Neural crest cell (in vitro differentiated cells): ENCODE data around the gene TAF4. TPM values are rescaled to one million over a fixed set of nuclear protein-coding genes. Genes with fewer than 3 reads are reported as not detected.

ENCODE experiments used
- DNase-seq: peaks from one replicate; pipeline ENCODE4 v3.0.0; 2021; ENCODE audit warnings: low read depth, mixed read lengths, low spot score
- H3K27ac Mint-ChIP-seq: one replicate; pipeline ENCODE4 v1.8.0; 2021; ENCODE audit warnings: mild to moderate bottlenecking, mixed read lengths; ENCODE audit not compliant: unreplicated experiment
- H3K27me3 Mint-ChIP-seq: 2 replicates; pipeline ENCODE4 v1.8.0; 2021; ENCODE audit warnings: low read depth, mild to moderate bottlenecking, mixed read lengths
- H3K36me3 Mint-ChIP-seq: 2 replicates; pipeline ENCODE4 v1.8.0; 2021; ENCODE audit warnings: low read depth, mild to moderate bottlenecking, mixed read lengths
- H3K4me1 Mint-ChIP-seq: 2 replicates; pipeline ENCODE4 v1.8.0; 2021; ENCODE audit warnings: mixed read lengths
- H3K4me3 Mint-ChIP-seq: one replicate; pipeline ENCODE4 v1.8.0; 2021; ENCODE audit warnings: mild to moderate bottlenecking, mixed read lengths
- H3K9me3 Mint-ChIP-seq: 2 replicates; pipeline ENCODE4 v1.8.0; 2021; ENCODE audit warnings: mixed read lengths
- total RNA-seq: library from RNA; stranded (reverse); gene quantifications from 2 replicates; pipeline ENCODE4 v1.2.1, GENCODE V29; 2021
- TF ChIP-seq, protein P1 (sequence below): fragments of 200-600 bp; sonication (generic); conservative IDR thresholded peaks from 2 replicates; pipeline ENCODE4 v1.5.0; 2021; ENCODE audit warnings: antibody characterized with exemption, mild to moderate bottlenecking

TAF4 gene
- total RNA-seq, 1 donor from 2014 or later, result 33.6 TPM

DNA sequence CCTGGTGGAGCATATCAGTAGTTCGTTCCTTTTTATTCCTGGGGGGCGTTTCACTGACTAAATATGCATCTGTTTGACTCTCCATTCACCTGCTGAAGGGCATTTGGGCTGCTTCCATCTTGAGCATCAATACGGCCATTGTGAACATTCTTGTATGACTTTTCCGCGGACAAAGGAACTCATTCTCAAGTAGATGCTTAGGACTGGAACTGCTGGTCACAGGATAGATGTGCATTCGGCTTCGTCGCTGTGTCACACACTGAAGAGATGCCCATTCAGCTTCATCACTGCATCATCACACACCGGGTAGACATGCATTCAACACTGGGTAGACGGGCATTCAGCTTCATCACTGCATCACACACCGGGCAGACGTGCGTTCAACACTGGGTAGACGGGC lies 95.3 kb downstream of the TAF4 start:
- H3K27ac Mint-ChIP-seq, result no peak overlapping the region
- no peak overlapping the region for H3K4me3 Mint-ChIP-seq
- no peaks in the 10 kb centered on the region for H3K27me3 Mint-ChIP-seq
- H3K4me1 Mint-ChIP-seq, result peaks cover 5% of the 10 kb centered on the region
- H3K9me3 Mint-ChIP-seq, result no peaks in the 10 kb centered on the region
- TF ChIP-seq, protein P1, sequence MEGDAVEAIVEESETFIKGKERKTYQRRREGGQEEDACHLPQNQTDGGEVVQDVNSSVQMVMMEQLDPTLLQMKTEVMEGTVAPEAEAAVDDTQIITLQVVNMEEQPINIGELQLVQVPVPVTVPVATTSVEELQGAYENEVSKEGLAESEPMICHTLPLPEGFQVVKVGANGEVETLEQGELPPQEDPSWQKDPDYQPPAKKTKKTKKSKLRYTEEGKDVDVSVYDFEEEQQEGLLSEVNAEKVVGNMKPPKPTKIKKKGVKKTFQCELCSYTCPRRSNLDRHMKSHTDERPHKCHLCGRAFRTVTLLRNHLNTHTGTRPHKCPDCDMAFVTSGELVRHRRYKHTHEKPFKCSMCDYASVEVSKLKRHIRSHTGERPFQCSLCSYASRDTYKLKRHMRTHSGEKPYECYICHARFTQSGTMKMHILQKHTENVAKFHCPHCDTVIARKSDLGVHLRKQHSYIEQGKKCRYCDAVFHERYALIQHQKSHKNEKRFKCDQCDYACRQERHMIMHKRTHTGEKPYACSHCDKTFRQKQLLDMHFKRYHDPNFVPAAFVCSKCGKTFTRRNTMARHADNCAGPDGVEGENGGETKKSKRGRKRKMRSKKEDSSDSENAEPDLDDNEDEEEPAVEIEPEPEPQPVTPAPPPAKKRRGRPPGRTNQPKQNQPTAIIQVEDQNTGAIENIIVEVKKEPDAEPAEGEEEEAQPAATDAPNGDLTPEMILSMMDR, result no peak
- no peak for DNase-seq
- H3K36me3 Mint-ChIP-seq, result peaks cover 17% of the 10 kb centered on the region

DNA sequence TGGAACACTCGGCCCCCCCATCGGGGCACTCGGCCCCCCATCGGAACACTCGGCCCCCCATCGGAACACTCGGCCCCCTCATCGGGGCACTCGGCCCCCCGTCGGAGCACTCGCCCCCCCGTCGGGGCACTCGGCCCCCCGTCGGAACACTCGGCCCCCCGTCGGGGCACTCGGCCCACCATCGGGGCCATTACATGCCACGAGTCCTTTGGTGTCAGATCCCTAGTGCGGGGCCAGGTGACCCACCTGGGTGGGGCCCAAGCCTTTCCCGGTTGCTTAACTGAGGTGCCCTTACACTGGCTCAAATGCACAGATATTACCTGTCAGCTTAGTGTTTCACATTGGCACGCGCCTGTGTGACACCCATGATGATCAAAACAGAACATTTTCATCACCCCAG lies 95.9 kb downstream of the TAF4 start:
- TF ChIP-seq, protein P1, result no peak
- Mint-ChIP-seq H3K27ac (no peak overlapping the region), H3K4me1 (peaks cover 5% of the 10 kb centered on the region), H3K9me3 (no peaks in the 10 kb centered on the region), H3K36me3 (peaks cover 17% of the 10 kb centered on the region), H3K27me3 (no peaks in the 10 kb centered on the region), H3K4me3 (no peak overlapping the region)
- DNase-seq, result no peak

DNA sequence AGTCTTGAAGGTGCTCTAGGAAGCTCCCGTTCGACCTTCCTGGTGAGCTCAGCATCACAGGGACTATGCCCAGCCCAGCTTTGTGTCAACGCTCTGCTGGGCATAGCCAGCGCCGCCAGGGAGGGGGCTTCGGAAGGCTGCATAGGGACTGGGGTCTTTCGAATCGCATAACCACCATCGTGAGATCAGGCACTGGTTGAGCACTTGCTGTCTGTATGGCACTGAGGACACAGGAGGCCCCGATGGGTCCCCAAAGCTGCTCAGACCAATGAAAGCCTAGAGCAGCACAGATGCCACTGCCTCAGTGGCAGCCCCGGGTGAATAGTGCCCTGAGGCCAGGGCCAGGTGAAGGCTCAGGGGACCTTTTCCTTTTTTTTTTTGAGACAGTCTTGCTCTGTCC lies 96.7 kb downstream of the TAF4 start:
- TF ChIP-seq, protein P1, result no peak
- Mint-ChIP-seq H3K27ac (no peak overlapping the region), H3K9me3 (no peaks in the 10 kb centered on the region)

DNA sequence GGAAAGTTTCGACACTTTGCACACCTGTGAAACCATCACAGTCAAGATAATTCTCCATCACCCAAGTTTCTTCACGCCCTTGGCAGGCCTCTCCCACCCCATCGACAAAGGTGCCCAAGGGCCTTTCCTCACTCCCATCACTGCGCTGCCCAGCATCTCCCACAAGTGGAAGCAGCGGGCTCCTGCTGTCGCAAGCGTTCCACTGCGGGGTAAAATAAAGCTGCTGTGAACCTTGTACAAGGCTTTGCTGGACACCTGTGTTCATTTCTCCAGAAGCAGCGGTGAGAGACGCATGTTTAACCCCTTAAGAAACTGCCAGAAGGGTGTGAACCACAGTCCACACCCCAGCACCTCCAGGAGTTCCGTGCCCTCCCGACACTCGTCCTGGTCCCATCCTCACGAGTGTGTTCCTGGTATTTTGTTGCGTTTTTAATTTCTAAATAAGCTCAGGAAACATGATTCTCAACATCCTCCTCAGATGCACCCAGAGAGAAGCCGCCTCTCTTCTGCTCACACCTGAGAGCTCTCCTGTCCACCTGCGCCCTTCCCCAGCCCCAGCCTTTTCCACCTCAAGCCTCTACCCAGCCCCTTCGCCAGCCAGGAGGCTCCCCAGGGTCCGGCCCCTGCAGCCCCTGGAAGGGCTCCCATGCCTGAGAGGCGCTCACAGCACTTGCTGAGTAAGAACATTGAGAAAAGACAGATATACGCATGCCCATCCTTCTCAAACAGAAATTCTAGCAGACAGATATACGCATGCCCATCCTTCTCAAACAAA lies 97.5 kb downstream of the TAF4 start:
- TF ChIP-seq, protein P1, result no peak
- Mint-ChIP-seq H3K4me1 (peaks cover 5% of the 10 kb centered on the region), H3K9me3 (no peaks in the 10 kb centered on the region), H3K36me3 (peaks cover 16% of the 10 kb centered on the region), H3K4me3 (no peak overlapping the region), H3K27ac (no peak overlapping the region), H3K27me3 (no peaks in the 10 kb centered on the region)
- DNase-seq, result no peak

More for the DNA sequence above, 96.7 kb downstream of the TAF4 start:
- DNase-seq, result no peak
- H3K4me3 Mint-ChIP-seq, result no peak overlapping the region
- no peaks in the 10 kb centered on the region for H3K27me3 Mint-ChIP-seq
- H3K36me3 Mint-ChIP-seq, result peaks cover 17% of the 10 kb centered on the region
- peaks cover 5% of the 10 kb centered on the region for H3K4me1 Mint-ChIP-seq

DNA sequence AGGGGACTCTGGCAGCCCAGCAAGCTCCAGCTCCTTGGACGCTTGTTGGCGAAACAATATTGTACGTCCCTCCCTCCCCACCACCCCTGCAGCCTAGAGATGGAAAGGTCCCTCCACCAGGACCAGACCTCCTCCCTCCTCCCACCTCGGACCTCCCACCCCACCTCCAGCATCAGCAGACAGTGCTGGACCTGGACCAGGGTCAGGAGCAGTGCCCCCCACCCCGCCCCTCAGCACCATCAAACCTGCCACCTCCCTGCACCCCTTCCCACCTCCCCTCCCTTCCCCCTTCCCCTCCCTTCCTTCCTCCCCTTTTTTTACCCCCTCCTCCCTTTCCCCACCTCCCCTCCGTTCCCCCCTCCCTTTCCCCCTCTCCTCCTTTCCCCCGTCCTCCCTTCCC lies 98.4 kb downstream of the TAF4 start:
- peaks cover 5% of the 10 kb centered on the region for H3K4me1 Mint-ChIP-seq
- peaks cover 7% of the 10 kb centered on the region for H3K36me3 Mint-ChIP-seq
- no peaks in the 10 kb centered on the region for H3K27me3 Mint-ChIP-seq
- H3K27ac Mint-ChIP-seq, result no peak overlapping the region
- no peaks in the 10 kb centered on the region for H3K9me3 Mint-ChIP-seq
- H3K4me3 Mint-ChIP-seq, result no peak overlapping the region
- TF ChIP-seq, protein P1, result no peak
- no peak for DNase-seq
